ENCODE data around the gene ODC1.

DNA sequence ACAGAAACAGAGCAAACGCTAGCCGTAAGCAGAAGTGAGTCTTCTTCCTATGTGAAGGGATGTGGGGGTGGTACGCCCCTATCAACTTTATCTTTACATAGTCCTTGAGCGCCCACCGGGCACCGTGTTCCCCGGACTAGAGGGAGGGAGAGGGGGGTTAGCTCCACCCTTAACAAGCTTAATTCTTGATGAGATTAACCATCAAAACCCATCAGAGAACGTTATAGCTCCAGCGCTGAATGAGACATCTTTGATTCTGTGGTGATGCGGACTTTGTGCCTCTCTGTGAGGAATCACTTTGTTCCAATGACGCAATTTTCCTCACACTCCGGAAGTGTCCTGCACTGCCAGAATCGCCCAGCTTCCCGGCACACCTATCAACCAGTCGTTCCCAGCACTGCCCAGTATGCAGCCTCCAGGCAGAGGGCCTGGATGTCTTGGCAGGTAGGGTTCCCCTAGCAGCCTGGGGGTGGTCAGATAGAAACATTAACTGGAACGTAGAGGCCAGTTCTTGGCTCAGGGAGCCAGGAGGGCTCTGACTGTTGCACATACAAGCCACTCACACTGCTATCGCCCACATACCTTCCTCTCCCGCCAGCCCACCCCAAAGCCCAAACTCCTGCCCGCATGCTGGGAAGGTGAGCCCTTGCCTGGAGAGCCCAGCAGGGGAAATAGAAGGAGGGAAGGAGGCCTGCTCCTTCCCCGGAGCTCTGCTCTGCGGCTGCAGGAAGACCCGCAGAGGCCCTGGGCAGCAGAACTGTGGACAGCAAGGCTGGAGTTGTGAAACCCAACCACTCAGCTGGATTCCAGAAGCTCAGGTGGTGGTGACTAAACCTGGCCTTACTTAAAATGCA is 1.9 kb upstream of the ODC1 start:
- TF ChIP-seq POLR2A (IDR thresholded peaks at IDR 0.05) (no peak), EP300 (IDR thresholded peaks at IDR 0.05) (no peak)
- TF ChIP-seq, protein P1, sequence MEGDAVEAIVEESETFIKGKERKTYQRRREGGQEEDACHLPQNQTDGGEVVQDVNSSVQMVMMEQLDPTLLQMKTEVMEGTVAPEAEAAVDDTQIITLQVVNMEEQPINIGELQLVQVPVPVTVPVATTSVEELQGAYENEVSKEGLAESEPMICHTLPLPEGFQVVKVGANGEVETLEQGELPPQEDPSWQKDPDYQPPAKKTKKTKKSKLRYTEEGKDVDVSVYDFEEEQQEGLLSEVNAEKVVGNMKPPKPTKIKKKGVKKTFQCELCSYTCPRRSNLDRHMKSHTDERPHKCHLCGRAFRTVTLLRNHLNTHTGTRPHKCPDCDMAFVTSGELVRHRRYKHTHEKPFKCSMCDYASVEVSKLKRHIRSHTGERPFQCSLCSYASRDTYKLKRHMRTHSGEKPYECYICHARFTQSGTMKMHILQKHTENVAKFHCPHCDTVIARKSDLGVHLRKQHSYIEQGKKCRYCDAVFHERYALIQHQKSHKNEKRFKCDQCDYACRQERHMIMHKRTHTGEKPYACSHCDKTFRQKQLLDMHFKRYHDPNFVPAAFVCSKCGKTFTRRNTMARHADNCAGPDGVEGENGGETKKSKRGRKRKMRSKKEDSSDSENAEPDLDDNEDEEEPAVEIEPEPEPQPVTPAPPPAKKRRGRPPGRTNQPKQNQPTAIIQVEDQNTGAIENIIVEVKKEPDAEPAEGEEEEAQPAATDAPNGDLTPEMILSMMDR (IDR thresholded peaks at IDR 0.05) = no peak

Measured in tibial nerve (tissue), 4 donors.